ENCODE data around the gene KCNMB2. TPM values are rescaled to one million over a fixed set of nuclear protein-coding genes. Genes with fewer than 3 reads are reported as not detected.

The KCNMB2 gene
- polyA plus RNA-seq, 3 donors: not detected

GRCh38 chr3:178847190-178847589 is 311.0 kb downstream of the KCNMB2 start:
- Histone ChIP-seq H3K27me3 (ENCODE audit: control insufficient read depth in 2 of 2, insufficient read depth in 2 of 2, low read length in 2 of 2) (no peaks in the 10 kb centered on the region), H3K79me2 (ENCODE audit: insufficient read depth, low read length) (no peaks in the 10 kb centered on the region), H3K4me2 (replicated peaks; ENCODE audit: extremely low read depth, low read length, poor library complexity, severe bottlenecking) (no peak overlapping the region), H2AFZ (ENCODE audit: insufficient read depth, low read depth, low read length, poor library complexity, severe bottlenecking) (no peak overlapping the region), H4K20me1 (ENCODE audit: insufficient read depth, low read length) (no peaks in the 10 kb centered on the region), H3K4me1 (ENCODE audit: control insufficient read depth in 1 of 2, insufficient read depth in 2 of 2, low read length in 2 of 2) (no peaks in the 10 kb centered on the region), H3K36me3 (replicated peaks in 1 of 2; ENCODE audit: control insufficient read depth in 1 of 2, insufficient read depth in 2 of 2, low read length in 2 of 2) (no peaks in the 10 kb centered on the region), H3K27ac (ENCODE audit: low read depth in 1 of 2, low read length in 2 of 2) (no peak overlapping the region), H3K9ac (ENCODE audit: insufficient read depth, low read length, poor library complexity, severe bottlenecking) (no peak overlapping the region), H3K9me3 (replicated peaks in 1 of 2; ENCODE audit: control insufficient read depth in 1 of 2, insufficient read depth in 1 of 2, low read length in 2 of 2) (no peaks in the 10 kb centered on the region), H3K4me3 (replicated peaks in 1 of 3; ENCODE audit: low read depth in 2 of 3, low read length in 3 of 3) (no peak overlapping the region)
- 86% methylated on average over 1 of the region's 2 CpGs for WGBS (ENCODE audit: insufficient coverage)
- intact Hi-C loops (cut with micrococcal nuclease): no loop called here
- Mint-ChIP-seq H3K4me1 (no peaks in the 10 kb centered on the region), H3K27ac (no peak overlapping the region), H3K4me3 (no peak overlapping the region), H3K36me3 (no peaks in the 10 kb centered on the region), H3K27me3 (ENCODE audit: low read depth in 3 of 3) (no peaks in the 10 kb centered on the region), H3K9me3 (peaks cover 0 to 2% (median 0%) of the 10 kb centered on the region in 7 donors)
- DNase-seq: no peak
- no peak for TF ChIP-seq CTCF (IDR thresholded peaks at IDR 0.05)

- no peaks in the 10 kb centered on the region for H3K4me1 Mint-ChIP-seq
- Histone ChIP-seq H3K27me3 (ENCODE audit: control insufficient read depth in 2 of 2, insufficient read depth in 2 of 2, low read length in 2 of 2) (no peaks in the 10 kb centered on the region), H3K4me2 (replicated peaks; ENCODE audit: extremely low read depth, low read length, poor library complexity, severe bottlenecking) (no peak overlapping the region), H3K9ac (ENCODE audit: insufficient read depth, low read length, poor library complexity, severe bottlenecking) (no peak overlapping the region), H3K27ac (ENCODE audit: low read depth in 1 of 2, low read length in 2 of 2) (no peak overlapping the region), H2AFZ (ENCODE audit: insufficient read depth, low read depth, low read length, poor library complexity, severe bottlenecking) (no peak overlapping the region), H3K79me2 (ENCODE audit: insufficient read depth, low read length) (no peaks in the 10 kb centered on the region), H4K20me1 (ENCODE audit: insufficient read depth, low read length) (no peaks in the 10 kb centered on the region), H3K4me1 (ENCODE audit: control insufficient read depth in 1 of 2, insufficient read depth in 2 of 2, low read length in 2 of 2) (no peaks in the 10 kb centered on the region), H3K4me3 (replicated peaks in 1 of 3; ENCODE audit: low read depth in 2 of 3, low read length in 3 of 3) (no peak overlapping the region), H3K36me3 (replicated peaks in 1 of 2; ENCODE audit: control insufficient read depth in 1 of 2, insufficient read depth in 2 of 2, low read length in 2 of 2) (no peaks in the 10 kb centered on the region), H3K9me3 (replicated peaks in 1 of 2; ENCODE audit: control insufficient read depth in 1 of 2, insufficient read depth in 1 of 2, low read length in 2 of 2) (no peaks in the 10 kb centered on the region)
- H3K27ac Mint-ChIP-seq: no peak overlapping the region
- intact Hi-C loops (cut with micrococcal nuclease): no loop called here
- DNase-seq: no peak
- no peaks in the 10 kb centered on the region for H3K27me3 Mint-ChIP-seq (ENCODE audit: low read depth in 3 of 3)
- H3K9me3 Mint-ChIP-seq: peaks cover 0 to 4% (median 2%) of the 10 kb centered on the region in 7 donors
- H3K36me3 Mint-ChIP-seq: no peaks in the 10 kb centered on the region
- WGBS (ENCODE audit: insufficient coverage): no CpG with 5 or more reads among the region's 4 CpGs
- TF ChIP-seq CTCF (IDR thresholded peaks at IDR 0.05): no peak
- H3K4me3 Mint-ChIP-seq: no peak overlapping the region
These were observed 313.1 kb downstream of the KCNMB2 start for GRCh38 chr3:178849199-178849910.
